ENCODE measurements around the gene GFPT1.

GFPT1 gene

GRCh38 chr2:69296421-69296820 lies 90.6 kb downstream of the GFPT1 start:
- in situ Hi-C loops (cut with MboI; ENCODE audit: low sequenced_read_pairs) = no loop called here

GRCh38 chr2:69292256-69292655 lies 94.8 kb downstream of the GFPT1 start:
- in situ Hi-C loops (cut with MboI; ENCODE audit: low sequenced_read_pairs) = no loop called here

- in situ Hi-C loops (cut with MboI; ENCODE audit: low sequenced_read_pairs) = no loop called here
Measured at GRCh38 chr2:69291721-69292120, 95.3 kb downstream of the GFPT1 start.

GRCh38 chr2:69291004-69291650 lies 95.9 kb downstream of the GFPT1 start:
- in situ Hi-C loops (cut with MboI; ENCODE audit: low sequenced_read_pairs) = no loop called here

GRCh38 chr2:69288429-69288828 lies 98.6 kb downstream of the GFPT1 start:
- in situ Hi-C loops (cut with MboI; ENCODE audit: low sequenced_read_pairs) = no loop called here

- in situ Hi-C loops (cut with MboI; ENCODE audit: low sequenced_read_pairs) = no loop called here
Measured at GRCh38 chr2:69287544-69287943, 99.5 kb downstream of the GFPT1 start.

GRCh38 chr2:69285379-69285894 lies 101.6 kb downstream of the GFPT1 start:
- in situ Hi-C loops (cut with MboI; ENCODE audit: low sequenced_read_pairs) = no loop called here

- in situ Hi-C loops (cut with MboI; ENCODE audit: low sequenced_read_pairs) = no loop called here
Measured at GRCh38 chr2:69280796-69281412, 106.1 kb downstream of the GFPT1 start.

GRCh38 chr2:69279931-69280681 lies 106.9 kb downstream of the GFPT1 start:
- in situ Hi-C loops (cut with MboI; ENCODE audit: low sequenced_read_pairs) = no loop called here

- in situ Hi-C loops (cut with MboI; ENCODE audit: low sequenced_read_pairs) = no loop called here
Measured at GRCh38 chr2:69279211-69279610, 107.8 kb downstream of the GFPT1 start.

- in situ Hi-C loops (cut with MboI; ENCODE audit: low sequenced_read_pairs) = no loop called here
Measured at GRCh38 chr2:69278366-69278765, 108.7 kb downstream of the GFPT1 start.

GRCh38 chr2:69275490-69275889 lies 111.5 kb downstream of the GFPT1 start:
- in situ Hi-C loops (cut with MboI; ENCODE audit: low sequenced_read_pairs) = no loop called here

- in situ Hi-C loops (cut with MboI; ENCODE audit: low sequenced_read_pairs) = no loop called here
Measured at GRCh38 chr2:69272803-69273471, 114.1 kb downstream of the GFPT1 start.

- in situ Hi-C loops (cut with MboI; ENCODE audit: low sequenced_read_pairs) = no loop called here
Measured at GRCh38 chr2:69271831-69272257, 115.2 kb downstream of the GFPT1 start.
